Measurements from ENCODE around the gene SYNJ2. TPM values are rescaled to one million over a fixed set of nuclear protein-coding genes. Genes with fewer than 3 reads are reported as not detected.
"Not testable (repeated sequence)": the region's sequence is repeated elsewhere in the genome, so short reads cannot be mapped to it uniquely, and the experiment has no call there.

The SYNJ2 gene
- polyA plus RNA-seq, 6 donors from 2014 or later = 2.4 to 9.5 (median 4.7) TPM

- ATAC-seq (ENCODE audit: low read depth in 2 of 2) = no peak
- H3K27me3 Mint-ChIP-seq = peaks cover 14 to 27% (median 16%) of the 10 kb centered on the region in 3 donors
- DNase-seq = no peak
- H3K4me1 Mint-ChIP-seq = peaks cover 4 to 7% (median 5%) of the 10 kb centered on the region in 3 donors
- H3K27ac Mint-ChIP-seq = peak overlapping the region in 2 of 6 donors; percentile 67 to 75
- peaks cover 7 to 28% of the 10 kb centered on the region in 2 donors for H3K36me3 Mint-ChIP-seq
- peaks cover 11 to 33% (median 26%) of the 10 kb centered on the region in 7 donors for H3K9me3 Mint-ChIP-seq
- peak overlapping the region in 2 of 8 donors; percentile 0 to 27 for H3K4me3 Mint-ChIP-seq
Measured at GRCh38 chr6:157962601-157963302, 18.9 kb upstream of the SYNJ2 start.

DNA sequence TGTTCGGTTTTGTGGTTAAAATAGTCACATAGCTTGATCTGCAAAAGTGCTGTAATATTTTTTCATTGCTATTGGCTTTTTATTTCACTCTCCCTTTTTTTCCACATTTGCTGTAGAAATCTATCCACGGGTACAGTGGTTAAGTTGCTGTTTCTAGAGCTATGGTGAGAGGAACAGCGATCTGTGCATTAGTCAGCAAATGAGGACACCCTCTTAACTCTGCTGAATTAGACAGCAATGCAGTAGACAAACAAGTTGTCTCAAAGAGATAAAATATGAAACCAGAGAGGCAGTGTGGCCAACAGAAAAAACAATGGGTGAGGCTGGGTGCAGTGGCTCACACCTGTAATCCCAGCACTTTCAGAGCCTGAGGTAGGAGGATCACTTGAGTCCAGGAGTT is 17.6 kb upstream of the SYNJ2 start:
- ATAC-seq (ENCODE audit: low read depth in 2 of 2) = no peak
- peaks cover 7 to 21% (median 14%) of the 10 kb centered on the region in 7 donors for H3K9me3 Mint-ChIP-seq
- peaks cover 14 to 27% (median 19%) of the 10 kb centered on the region in 3 donors for H3K27me3 Mint-ChIP-seq
- DNase-seq = no peak
- peaks cover 4 to 7% (median 5%) of the 10 kb centered on the region in 3 donors for H3K4me1 Mint-ChIP-seq
- peaks cover under 1 to 19% of the 10 kb centered on the region in 2 donors for H3K36me3 Mint-ChIP-seq
- H3K4me3 Mint-ChIP-seq = peak overlapping the region in 1 of 8 donors; percentile 29
- H3K27ac Mint-ChIP-seq = no peak overlapping the region

DNA sequence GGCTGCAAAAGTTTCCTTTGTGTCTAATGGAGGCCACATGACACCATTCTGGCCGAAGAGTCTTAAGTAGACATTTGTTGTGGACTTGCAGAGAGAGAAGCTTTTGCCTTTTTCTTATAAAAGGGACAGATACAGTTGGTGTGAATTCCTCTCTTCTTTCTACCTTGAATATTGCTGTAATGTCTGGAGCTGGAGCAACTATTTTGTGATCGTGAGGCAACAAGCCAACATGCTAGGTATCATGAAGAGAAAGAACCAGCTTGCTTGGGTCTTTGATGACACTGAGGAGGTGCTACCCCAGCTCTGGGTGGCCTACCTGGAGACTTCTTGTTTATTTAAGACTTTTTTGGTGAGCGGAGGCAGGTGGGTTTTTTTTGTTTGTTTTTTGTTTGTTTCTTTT is 16.3 kb upstream of the SYNJ2 start:
- no peak for DNase-seq
- H3K27ac Mint-ChIP-seq = no peak overlapping the region
- no peak overlapping the region for H3K4me3 Mint-ChIP-seq
- H3K9me3 Mint-ChIP-seq = peaks cover 0 to 9% (median 3%) of the 10 kb centered on the region in 7 donors
- H3K4me1 Mint-ChIP-seq = peaks cover 4 to 7% (median 5%) of the 10 kb centered on the region in 3 donors
- peaks cover 17 to 23% (median 20%) of the 10 kb centered on the region in 3 donors for H3K27me3 Mint-ChIP-seq
- H3K36me3 Mint-ChIP-seq = peaks cover 0 to 6% of the 10 kb centered on the region in 2 donors
- no peak for ATAC-seq (ENCODE audit: low read depth in 2 of 2)

GRCh38 chr6:157966589-157966977 is 15.1 kb upstream of the SYNJ2 start:
- Mint-ChIP-seq H3K27me3 (peaks cover 18 to 31% (median 25%) of the 10 kb centered on the region in 3 donors), H3K27ac (no peak overlapping the region), H3K4me3 (no peak overlapping the region), H3K4me1 (peaks cover 4 to 7% (median 5%) of the 10 kb centered on the region in 3 donors), H3K9me3 (peaks cover 0 to 6% (median 3%) of the 10 kb centered on the region in 7 donors), H3K36me3 (peaks cover 0 to 6% of the 10 kb centered on the region in 2 donors)
- no peak for ATAC-seq (ENCODE audit: low read depth in 2 of 2)
- DNase-seq = no peak

DNA sequence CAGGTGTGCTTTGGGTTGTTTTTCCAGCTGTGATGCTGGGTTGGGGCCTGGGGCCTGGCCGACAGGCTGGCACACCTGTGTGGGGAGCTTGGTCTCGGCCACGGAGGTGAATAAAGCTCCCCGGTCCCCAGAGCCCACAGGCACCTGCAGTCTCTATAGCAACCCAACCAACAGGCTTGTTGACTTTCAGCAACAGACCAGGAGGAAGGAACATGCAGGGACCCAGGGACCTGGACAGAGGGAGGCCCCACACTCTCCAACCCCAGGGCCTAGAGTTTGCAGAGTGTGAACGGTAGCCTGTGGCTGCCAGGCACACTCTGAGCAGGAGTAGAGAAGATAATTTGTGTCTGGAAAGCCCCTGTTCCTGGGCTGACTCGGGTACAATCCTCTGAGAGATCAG is 14.6 kb upstream of the SYNJ2 start:
- no peak overlapping the region for H3K4me3 Mint-ChIP-seq
- H3K36me3 Mint-ChIP-seq = peaks cover 0 to 6% of the 10 kb centered on the region in 2 donors
- H3K9me3 Mint-ChIP-seq = peaks cover 0 to 6% (median 3%) of the 10 kb centered on the region in 7 donors
- no peak overlapping the region for H3K27ac Mint-ChIP-seq
- DNase-seq (no peak), ATAC-seq (ENCODE audit: low read depth in 2 of 2) (no peak)
- peaks cover 18 to 31% (median 25%) of the 10 kb centered on the region in 3 donors for H3K27me3 Mint-ChIP-seq
- H3K4me1 Mint-ChIP-seq = peaks cover 4 to 7% (median 5%) of the 10 kb centered on the region in 3 donors

DNA sequence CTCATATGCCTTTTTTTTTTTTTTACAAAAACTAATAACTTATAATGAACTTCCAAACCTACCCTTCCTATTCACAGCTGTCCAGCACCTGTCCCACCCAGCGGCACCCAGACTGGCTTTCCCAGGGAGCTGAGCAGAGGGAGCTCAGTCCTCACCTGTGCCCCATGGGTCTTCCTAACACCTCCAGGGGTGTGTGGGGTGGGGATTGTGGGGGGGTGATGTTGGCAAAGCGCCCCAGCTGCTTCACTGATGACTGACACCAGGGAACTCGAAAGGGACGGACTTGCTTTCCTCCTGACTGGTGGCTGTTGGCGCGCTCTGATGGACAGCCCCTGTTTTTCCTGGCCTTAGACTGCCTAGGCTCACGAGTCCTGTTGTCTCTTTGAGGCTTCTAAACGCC is 14.2 kb upstream of the SYNJ2 start:
- Mint-ChIP-seq H3K27ac (no peak overlapping the region), H3K9me3 (peaks cover 0 to 6% (median 3%) of the 10 kb centered on the region in 7 donors), H3K27me3 (peaks cover 18 to 31% (median 24%) of the 10 kb centered on the region in 3 donors), H3K36me3 (peaks cover 0 to 6% of the 10 kb centered on the region in 2 donors), H3K4me1 (peaks cover 4 to 7% (median 5%) of the 10 kb centered on the region in 3 donors), H3K4me3 (no peak overlapping the region)
- ATAC-seq (ENCODE audit: low read depth in 2 of 2) (no peak), DNase-seq (no peak)

GRCh38 chr6:157972177-157972576 is 9.5 kb upstream of the SYNJ2 start:
- H3K4me1 Mint-ChIP-seq; DNase-seq; ATAC-seq (ENCODE audit: low read depth in 2 of 2); H3K4me3 Mint-ChIP-seq; H3K36me3 Mint-ChIP-seq; H3K9me3 Mint-ChIP-seq; H3K27ac Mint-ChIP-seq: not testable (repeated sequence)
- H3K27me3 Mint-ChIP-seq = peaks cover 13 to 24% (median 14%) of the 10 kb centered on the region in 3 donors

DNA sequence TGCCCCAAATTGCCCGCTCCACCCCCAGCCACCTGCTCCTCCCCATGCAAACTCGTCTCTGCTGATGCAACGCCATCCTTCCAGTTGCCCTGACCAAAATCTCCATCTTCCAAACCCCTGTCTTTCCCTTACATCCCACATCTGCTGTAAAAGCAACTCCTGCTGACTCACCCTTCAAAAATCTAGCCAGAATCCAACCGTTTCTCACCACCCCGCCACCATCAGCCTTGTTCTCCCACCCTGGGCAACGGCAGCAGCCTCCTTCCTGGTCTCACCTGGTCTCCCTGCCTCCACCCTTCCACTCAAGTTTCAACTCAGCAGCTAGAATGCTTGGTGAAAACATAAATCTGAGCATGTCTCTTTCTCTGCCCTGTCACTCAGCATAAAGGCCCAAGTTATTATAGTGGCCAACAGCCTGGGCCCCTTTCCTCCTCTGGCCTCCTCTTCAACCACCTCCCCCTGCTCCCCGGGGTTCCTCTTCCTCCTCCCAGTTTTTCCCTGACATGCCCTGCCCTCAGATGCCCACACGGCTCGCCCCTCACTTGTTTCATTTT is 7.2 kb upstream of the SYNJ2 start:
- peaks cover 0 to 3% (median 2%) of the 10 kb centered on the region in 3 donors for H3K4me1 Mint-ChIP-seq
- no peak overlapping the region for H3K4me3 Mint-ChIP-seq
- H3K27ac Mint-ChIP-seq = no peak overlapping the region
- H3K36me3 Mint-ChIP-seq = no peaks in the 10 kb centered on the region
- peaks cover 10 to 24% (median 18%) of the 10 kb centered on the region in 3 donors for H3K27me3 Mint-ChIP-seq
- DNase-seq = no peak
- no peaks in the 10 kb centered on the region for H3K9me3 Mint-ChIP-seq
- ATAC-seq (ENCODE audit: low read depth in 2 of 2) = no peak

- no peaks in the 10 kb centered on the region for H3K9me3 Mint-ChIP-seq
- no peak overlapping the region for H3K27ac Mint-ChIP-seq
- peaks cover 0 to 8% (median 7%) of the 10 kb centered on the region in 3 donors for H3K4me1 Mint-ChIP-seq
- no peak for DNase-seq
- no peaks in the 10 kb centered on the region for H3K36me3 Mint-ChIP-seq
- peaks cover 10 to 24% (median 18%) of the 10 kb centered on the region in 3 donors for H3K27me3 Mint-ChIP-seq
- no peak for ATAC-seq (ENCODE audit: low read depth in 2 of 2)
- H3K4me3 Mint-ChIP-seq = no peak overlapping the region
Measured at GRCh38 chr6:157974967-157975366, 6.7 kb upstream of the SYNJ2 start.

DNA sequence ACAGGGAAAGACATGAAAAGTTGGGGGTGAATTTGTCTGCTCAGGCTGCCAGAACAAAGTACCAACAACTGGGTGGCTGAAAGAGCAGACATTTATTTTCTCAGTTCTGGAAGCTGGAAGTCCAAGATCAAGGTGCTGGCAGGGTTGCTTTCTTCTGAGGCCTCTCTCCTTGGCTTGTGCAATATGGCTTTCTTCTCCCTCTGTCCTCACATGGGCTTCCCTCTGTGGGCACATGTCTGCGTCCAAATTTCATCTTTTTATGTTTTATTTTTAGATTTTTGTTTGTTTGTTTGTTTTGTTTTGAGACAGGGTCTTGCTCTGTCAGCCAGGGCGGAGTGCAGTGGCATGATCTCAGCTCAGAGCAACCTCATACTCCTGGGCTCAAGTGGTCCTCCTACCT is 6.2 kb upstream of the SYNJ2 start:
- Mint-ChIP-seq H3K27me3 (peaks cover 10 to 20% (median 17%) of the 10 kb centered on the region in 3 donors), H3K4me1 (peaks cover 1 to 13% (median 12%) of the 10 kb centered on the region in 3 donors), H3K36me3 (no peaks in the 10 kb centered on the region), H3K27ac (peak overlapping the region in 1 of 6 donors; percentile 23), H3K9me3 (no peaks in the 10 kb centered on the region), H3K4me3 (no peak overlapping the region)
- DNase-seq = no peak
- ATAC-seq (ENCODE audit: low read depth in 2 of 2) = no peak

DNA sequence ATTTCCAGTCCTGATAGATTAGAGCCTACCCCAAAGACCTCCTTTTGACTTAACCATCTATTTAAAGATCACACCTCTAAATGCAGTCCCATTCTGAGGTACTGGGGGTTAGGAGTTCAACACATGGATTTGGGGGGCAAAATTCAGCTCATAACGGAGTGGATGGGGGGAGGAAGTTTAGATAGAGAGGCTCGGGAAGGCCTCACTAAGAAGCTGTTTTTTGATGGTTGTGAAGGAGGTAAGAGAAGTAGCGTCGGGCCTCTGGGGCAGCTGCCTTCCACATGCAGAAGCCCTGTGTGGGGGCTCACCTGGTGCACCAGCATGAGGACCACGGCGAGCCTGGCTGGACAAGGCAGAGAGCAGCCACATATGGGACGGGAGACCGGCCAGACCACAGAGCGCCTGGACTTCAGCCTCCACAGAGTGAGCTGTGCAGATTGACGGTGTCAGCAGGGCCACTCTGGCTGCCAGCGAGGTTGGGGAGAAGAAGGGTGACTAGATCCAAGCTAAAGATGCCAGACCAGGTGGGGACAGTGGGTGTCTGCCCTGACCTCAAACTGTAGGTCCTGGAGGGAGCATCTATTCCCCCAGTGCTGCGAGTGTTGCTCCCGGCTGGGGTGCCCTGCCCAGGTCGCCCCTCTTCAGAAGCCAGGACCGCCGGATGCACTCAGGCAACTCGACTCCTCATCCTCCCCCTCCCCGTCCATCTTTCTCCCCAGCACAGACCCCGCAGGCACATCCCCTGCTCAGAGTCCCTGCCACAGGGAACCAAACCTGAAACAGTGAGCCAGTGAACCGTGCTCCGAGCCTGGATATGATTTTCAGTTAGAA is 5.1 kb upstream of the SYNJ2 start:
- no peak for DNase-seq
- H3K9me3 Mint-ChIP-seq = no peaks in the 10 kb centered on the region
- H3K36me3 Mint-ChIP-seq = no peaks in the 10 kb centered on the region
- H3K27me3 Mint-ChIP-seq = peaks cover 7 to 13% (median 9%) of the 10 kb centered on the region in 3 donors
- peak overlapping the region in 2 of 6 donors; percentile 21 to 66 for H3K27ac Mint-ChIP-seq
- no peak for ATAC-seq (ENCODE audit: low read depth in 2 of 2)
- H3K4me3 Mint-ChIP-seq = no peak overlapping the region
- peaks cover 4 to 22% (median 20%) of the 10 kb centered on the region in 3 donors for H3K4me1 Mint-ChIP-seq

GRCh38 chr6:157977176-157977804 is 4.4 kb upstream of the SYNJ2 start:
- Mint-ChIP-seq H3K36me3 (no peaks in the 10 kb centered on the region), H3K4me3 (peak overlapping the region in 1 of 8 donors; percentile 40), H3K27ac (no peak overlapping the region), H3K27me3 (peaks cover 7 to 13% (median 9%) of the 10 kb centered on the region in 3 donors), H3K9me3 (no peaks in the 10 kb centered on the region), H3K4me1 (peaks cover 4 to 22% (median 21%) of the 10 kb centered on the region in 3 donors)
- no peak for DNase-seq
- ATAC-seq (ENCODE audit: low read depth in 2 of 2) = no peak

All from naive B cell (primary cell).